HepG2 (cell line): ENCODE data around the gene ZNF274. TPM values are rescaled to one million over a fixed set of nuclear protein-coding genes. Genes with fewer than 3 reads are reported as not detected.
A peak's percentile ranks its signal among the peaks of the same experiment; 100 is the strongest.

ENCODE experiments used
- AKAP8 ChIP-seq: sonication (generic); formaldehyde crosslinking; IDR thresholded peaks from 2 replicates; pipeline ENCODE4 v1.5.1; 2020; ENCODE audit warnings: mild to moderate bottlenecking, missing genetic modification reagents
- CBFB ChIP-seq: sonication (generic); formaldehyde crosslinking; IDR thresholded peaks from 2 replicates; pipeline ENCODE4 v1.4.0; 2020; ENCODE audit warnings: missing genetic modification reagents
- GABPA ChIP-seq, 2 experiments: IDR thresholded peaks; 2 replicates each; pipeline ENCODE4 v1.6.1; 2011 to 2016; ENCODE audit warnings: low read depth in 2 of 2, low read length in 1 of 2, missing biosample characterization in 1 of 2, missing genetic modification characterization in 1 of 2
- GZF1 ChIP-seq: sonication (generic); formaldehyde crosslinking; IDR thresholded peaks from 2 replicates; pipeline ENCODE4 v1.5.1; 2020; ENCODE audit warnings: mild to moderate bottlenecking, missing genetic modification reagents
- IRF1 ChIP-seq: sonication (generic); formaldehyde crosslinking; IDR thresholded peaks from 2 replicates; pipeline ENCODE4 v1.4.0; 2020; ENCODE audit warnings: low read depth, mild to moderate bottlenecking, missing genetic modification reagents
- MAZ ChIP-seq, 2 experiments: sonication (generic) in 1 of 2; formaldehyde crosslinking in 1 of 2; IDR thresholded peaks; 2 replicates each; pipeline versions ENCODE4 v1.5.0 to v1.6.1; 2012 to 2020; ENCODE audit warnings: low read depth in 2 of 2, mild to moderate bottlenecking in 2 of 2, borderline replicate concordance in 1 of 2, improper control_type of control experiment in 1 of 2, low read length in 1 of 2, missing genetic modification reagents in 1 of 2, moderate library complexity in 1 of 2
- NFKB2 ChIP-seq: sonication (generic); formaldehyde crosslinking; IDR thresholded peaks from 2 replicates; pipeline ENCODE4 v1.4.0; 2020; ENCODE audit warnings: missing genetic modification reagents, borderline replicate concordance
- SRF ChIP-seq: IDR thresholded peaks from 2 replicates; pipeline ENCODE4 v1.6.1; 2011; ENCODE audit warnings: mild to moderate bottlenecking, low read depth, low read length, moderate library complexity
- TBX2 ChIP-seq: sonication (generic); formaldehyde crosslinking; IDR thresholded peaks from 2 replicates; pipeline ENCODE4 v1.5.0; 2020; ENCODE audit warnings: missing genetic modification reagents, mild to moderate bottlenecking, borderline replicate concordance
- TBX3 ChIP-seq: fragments of 450-650 bp; IDR thresholded peaks from 2 replicates; pipeline ENCODE4 v1.6.1; 2017; ENCODE audit warnings: antibody characterized with exemption, mild to moderate bottlenecking, inconsistent platforms, borderline replicate concordance
- THAP11 ChIP-seq: IDR thresholded peaks from 2 replicates; pipeline ENCODE4 v1.6.1; 2016; ENCODE audit warnings: missing biosample characterization, missing genetic modification reagents
- ZFP90 ChIP-seq: sonication (generic); formaldehyde crosslinking; IDR thresholded peaks from 2 replicates; pipeline ENCODE4 v1.8.0; 2022; ENCODE audit warnings: missing genetic modification reagents, mild to moderate bottlenecking, inconsistent platforms, borderline replicate concordance
- ZNF280B ChIP-seq: sonication (generic); formaldehyde crosslinking; IDR thresholded peaks from 2 replicates; pipeline ENCODE4 v1.5.0; 2020; ENCODE audit warnings: missing genetic modification reagents, mild to moderate bottlenecking, borderline replicate concordance
- ZNF296 ChIP-seq: sonication (generic); formaldehyde crosslinking; conservative IDR thresholded peaks from 2 replicates; pipeline ENCODE4 v1.5.0; 2020; ENCODE audit warnings: mild to moderate bottlenecking, missing genetic modification reagents
- ZNF562 ChIP-seq: sonication (generic); formaldehyde crosslinking; IDR thresholded peaks from 2 replicates; pipeline ENCODE4 v1.8.0; 2022; ENCODE audit warnings: missing genetic modification reagents, borderline replicate concordance
- ZNF781 ChIP-seq: sonication (generic); formaldehyde crosslinking; IDR thresholded peaks from 2 replicates; pipeline ENCODE4 v1.5.1; 2020; ENCODE audit warnings: borderline replicate concordance, mild to moderate bottlenecking, missing genetic modification reagents; ENCODE audit errors: not compliant biosample characterization
- ZNF850 ChIP-seq: sonication (generic); formaldehyde crosslinking; conservative IDR thresholded peaks from 2 replicates; pipeline ENCODE4 v1.9.0; 2021; ENCODE audit warnings: mild to moderate bottlenecking, missing genetic modification reagents
- ZNF883 ChIP-seq: sonication (generic); formaldehyde crosslinking; IDR thresholded peaks from 2 replicates; pipeline ENCODE4 v1.5.1; 2020; ENCODE audit warnings: mild to moderate bottlenecking, missing genetic modification reagents; ENCODE audit errors: not compliant biosample characterization
- ZSCAN5A ChIP-seq: sonication (generic); formaldehyde crosslinking; IDR thresholded peaks from 2 replicates; pipeline ENCODE4 v1.8.0; 2022; ENCODE audit warnings: mild to moderate bottlenecking, missing genetic modification reagents, borderline replicate concordance
- polyA plus RNA-seq, 8 experiments: library from polyadenylated mRNA; depleted of rRNA in 3 of 8; stranded (reverse) in 7 of 8; unstranded in 1 of 8; fragments of >200 nt; fragmentation: Illumina TruSeq in 4 of 8; extraction: Trizol in 4 of 8; gene quantifications; 2 replicates each; pipeline versions ENCODE4 v1.2.1 to v1.2.3, GENCODE V29; 2011 to 2016; ENCODE audit warnings: low read depth in 4 of 8, missing spikeins in 1 of 8, mixed read lengths in 1 of 8; ENCODE audit not compliant: insufficient read depth in 1 of 8
- total RNA-seq, 5 experiments: library from RNA; depleted of rRNA; stranded (reverse); fragments of >200 nt; fragmentation: Illumina TruSeq; extraction: Trizol; gene quantifications; 2 replicates each; pipeline ENCODE4 v1.2.3, GENCODE V29; 2016; ENCODE audit warnings: low read depth in 1 of 5
- TF ChIP-seq, protein P1 (sequence below): sonication (generic); formaldehyde crosslinking; IDR thresholded peaks from 2 replicates; pipeline ENCODE4 v1.9.0; 2022; ENCODE audit warnings: low read depth, missing genetic modification reagents
- TF ChIP-seq, protein P2 (sequence below): sonication (generic); formaldehyde crosslinking; IDR thresholded peaks from 2 replicates; pipeline ENCODE4 v1.4.0; 2020; ENCODE audit warnings: missing genetic modification reagents

The ZNF274 gene
- total and polyA plus RNA-seq, 2 of the 13 experiments (the other 11 are each of a cell fraction or from before 2014, with no cell fraction given) = 16.1 to 23.0 TPM

- TF ChIP-seq IRF1 (CRISPR knock-in tag) = no peak
- TF ChIP-seq ZNF781 (CRISPR knock-in tag) = peak; percentile 41
- peak; percentile 90 for TF ChIP-seq ZNF883
- TF ChIP-seq CBFB (CRISPR knock-in tag) = 0 out of 2 replicates have a peak, but pooled peaks have one; percentile 22
- 0 out of 2 replicates have a peak, but pooled peaks have one; percentile 38 for TF ChIP-seq AKAP8 (CRISPR knock-in tag)
- peak; percentile 23; the same call in 1 of the 2 replicates for TF ChIP-seq GABPA (IDR thresholded peaks at IDR 0.05; ENCODE audit: low read depth, low read length)
- peak; percentile 21; the same call in 1 of the 2 replicates for TF ChIP-seq GABPA (CRISPR knock-in tag; IDR thresholded peaks at IDR 0.05; ENCODE audit: low read depth)
- TF ChIP-seq, protein P1, sequence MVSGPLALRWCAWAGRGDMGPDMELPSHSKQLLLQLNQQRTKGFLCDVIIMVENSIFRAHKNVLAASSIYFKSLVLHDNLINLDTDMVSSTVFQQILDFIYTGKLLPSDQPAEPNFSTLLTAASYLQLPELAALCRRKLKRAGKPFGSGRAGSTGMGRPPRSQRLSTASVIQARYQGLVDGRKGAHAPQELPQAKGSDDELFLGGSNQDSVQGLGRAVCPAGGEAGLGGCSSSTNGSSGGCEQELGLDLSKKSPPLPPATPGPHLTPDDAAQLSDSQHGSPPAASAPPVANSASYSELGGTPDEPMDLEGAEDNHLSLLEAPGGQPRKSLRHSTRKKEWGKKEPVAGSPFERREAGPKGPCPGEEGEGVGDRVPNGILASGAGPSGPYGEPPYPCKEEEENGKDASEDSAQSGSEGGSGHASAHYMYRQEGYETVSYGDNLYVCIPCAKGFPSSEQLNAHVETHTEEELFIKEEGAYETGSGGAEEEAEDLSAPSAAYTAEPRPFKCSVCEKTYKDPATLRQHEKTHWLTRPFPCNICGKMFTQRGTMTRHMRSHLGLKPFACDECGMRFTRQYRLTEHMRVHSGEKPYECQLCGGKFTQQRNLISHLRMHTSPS = no peak
- TF ChIP-seq ZNF562 (CRISPR knock-in tag) = no peak
- TF ChIP-seq GZF1 (CRISPR knock-in tag) = 0 out of 2 replicates have a peak, but pooled peaks have one; percentile 50
- peak; percentile 85 for TF ChIP-seq THAP11 (CRISPR knock-in tag)
- TF ChIP-seq, protein P2, sequence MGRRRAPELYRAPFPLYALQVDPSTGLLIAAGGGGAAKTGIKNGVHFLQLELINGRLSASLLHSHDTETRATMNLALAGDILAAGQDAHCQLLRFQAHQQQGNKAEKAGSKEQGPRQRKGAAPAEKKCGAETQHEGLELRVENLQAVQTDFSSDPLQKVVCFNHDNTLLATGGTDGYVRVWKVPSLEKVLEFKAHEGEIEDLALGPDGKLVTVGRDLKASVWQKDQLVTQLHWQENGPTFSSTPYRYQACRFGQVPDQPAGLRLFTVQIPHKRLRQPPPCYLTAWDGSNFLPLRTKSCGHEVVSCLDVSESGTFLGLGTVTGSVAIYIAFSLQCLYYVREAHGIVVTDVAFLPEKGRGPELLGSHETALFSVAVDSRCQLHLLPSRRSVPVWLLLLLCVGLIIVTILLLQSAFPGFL (CRISPR knock-in tag) = no peak
- TF ChIP-seq ZNF850 (CRISPR knock-in tag) = 0 out of 2 replicates have a peak, but pooled peaks have one; percentile 26
- peak; percentile 42; the same call in 1 of the 2 replicates for TF ChIP-seq ZNF280B (CRISPR knock-in tag)
- TF ChIP-seq SRF = no peak
- no peak for TF ChIP-seq MAZ (IDR thresholded peaks at IDR 0.05; ENCODE audit: borderline replicate concordance, low read depth, low read length)
- TF ChIP-seq MAZ (CRISPR knock-in tag; IDR thresholded peaks at IDR 0.05; ENCODE audit: low read depth) = 0 out of 2 replicates have a peak, but pooled peaks have one; percentile 33
- no peak for TF ChIP-seq ZNF296 (CRISPR knock-in tag)
- peak; percentile 36; the same call in 1 of the 2 replicates for TF ChIP-seq TBX2
- 0 out of 2 replicates have a peak, but pooled peaks have one; percentile 28 for TF ChIP-seq ZSCAN5A
- peak; percentile 51; the same call in 1 of the 2 replicates for TF ChIP-seq NFKB2 (CRISPR knock-in tag)
- no peak for TF ChIP-seq TBX3
- 0 out of 2 replicates have a peak, but pooled peaks have one; percentile 33 for TF ChIP-seq ZFP90 (CRISPR knock-in tag)
Measured at GRCh38 chr19:58150328-58150921, 32.4 kb upstream of the ZNF274 start, which contains the start of gene ZNF329 (continued).
